DMS53 (cell line): ENCODE results near the gene CLK1.
"Not testable (repeated sequence)": the region's sequence is repeated elsewhere in the genome, so short reads cannot be mapped to it uniquely, and the experiment has no call there.

Source experiments
- DNase-seq: peaks from one replicate; lab custom pipeline; 2025; lab: John Stamatoyannopoulos, UW

CLK1 gene

GRCh38 chr2:200864176-200865034 lies at the start of gene CLK1:
TSS of gene CLK1 (minus strand) at chr2:200864658. CDS start at chr2:200861862, 2,796 bp downstream.
- peak; percentile 99 for DNase-seq

DNA sequence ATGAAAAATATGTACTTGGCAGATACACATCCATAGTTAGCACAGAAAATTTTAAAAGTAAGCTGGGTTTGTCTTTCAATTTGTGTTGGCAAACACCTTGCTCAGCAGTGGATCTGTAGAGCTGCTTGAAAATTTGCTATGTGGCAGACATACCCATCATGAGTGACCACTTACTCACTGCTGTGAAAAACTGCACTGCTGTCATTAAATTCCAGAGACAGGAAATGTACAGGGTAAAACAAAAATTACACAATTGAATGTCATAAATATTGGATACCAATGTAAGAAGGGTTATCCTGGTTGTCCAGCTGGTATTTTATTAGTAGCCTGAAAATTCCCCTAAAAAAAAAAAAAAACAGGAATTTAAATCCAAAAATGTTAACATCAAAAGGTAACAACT lies 49.2 kb upstream of the CLK1 start:
- DNase-seq = no peak

DNA sequence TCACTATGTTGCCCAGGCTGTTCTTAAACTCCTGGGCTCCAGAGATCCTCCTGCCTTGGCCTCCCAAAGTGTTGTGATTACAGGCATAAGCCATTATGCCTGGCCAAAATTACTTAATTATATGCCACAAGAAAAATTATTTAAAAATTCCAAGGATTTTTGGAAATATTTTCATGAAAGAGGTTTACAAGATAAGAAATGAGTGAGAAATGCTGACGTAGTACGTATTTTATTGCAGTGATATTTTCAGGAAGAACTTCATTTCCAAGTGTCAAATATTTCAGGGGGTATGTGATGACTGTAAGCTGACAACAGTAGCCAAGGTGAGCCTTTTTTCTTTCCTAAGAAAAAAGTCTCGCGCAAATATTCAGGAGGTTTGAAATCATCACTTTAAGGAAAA lies 45.5 kb upstream of the CLK1 start:
- no peak for DNase-seq

DNA sequence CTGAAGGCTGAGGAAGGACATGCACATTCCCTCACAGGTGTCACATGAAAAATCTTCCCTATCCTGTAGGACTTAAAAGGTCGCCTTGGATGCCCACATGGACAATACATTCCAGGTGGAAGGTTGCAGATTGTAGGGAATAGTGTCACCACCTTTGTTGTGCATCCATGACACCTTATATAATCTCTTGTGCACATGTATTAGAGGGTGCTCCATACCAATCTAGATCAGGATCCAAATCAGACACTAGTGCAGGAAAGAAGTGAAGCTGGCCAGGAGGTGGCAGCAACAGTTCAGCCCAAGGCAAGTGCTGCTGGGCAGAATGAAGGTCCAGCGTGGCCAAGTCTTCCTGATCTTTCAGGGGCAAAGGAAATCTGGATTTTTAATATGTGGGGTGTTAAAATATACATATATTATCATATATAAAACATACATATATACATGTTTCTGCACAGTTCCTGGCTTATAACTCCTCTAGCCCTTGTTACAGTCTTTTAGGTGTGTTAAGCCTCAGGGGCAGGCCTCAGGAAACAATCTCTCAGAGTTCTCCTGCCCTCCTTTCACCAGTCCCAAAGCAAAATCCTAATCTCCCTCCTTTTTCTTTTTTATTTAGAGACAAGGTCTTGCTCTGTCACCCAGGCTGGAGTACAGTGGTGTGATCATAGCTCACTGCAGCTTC lies 41.3 kb upstream of the CLK1 start:
- peak; percentile 87 for DNase-seq

DNA sequence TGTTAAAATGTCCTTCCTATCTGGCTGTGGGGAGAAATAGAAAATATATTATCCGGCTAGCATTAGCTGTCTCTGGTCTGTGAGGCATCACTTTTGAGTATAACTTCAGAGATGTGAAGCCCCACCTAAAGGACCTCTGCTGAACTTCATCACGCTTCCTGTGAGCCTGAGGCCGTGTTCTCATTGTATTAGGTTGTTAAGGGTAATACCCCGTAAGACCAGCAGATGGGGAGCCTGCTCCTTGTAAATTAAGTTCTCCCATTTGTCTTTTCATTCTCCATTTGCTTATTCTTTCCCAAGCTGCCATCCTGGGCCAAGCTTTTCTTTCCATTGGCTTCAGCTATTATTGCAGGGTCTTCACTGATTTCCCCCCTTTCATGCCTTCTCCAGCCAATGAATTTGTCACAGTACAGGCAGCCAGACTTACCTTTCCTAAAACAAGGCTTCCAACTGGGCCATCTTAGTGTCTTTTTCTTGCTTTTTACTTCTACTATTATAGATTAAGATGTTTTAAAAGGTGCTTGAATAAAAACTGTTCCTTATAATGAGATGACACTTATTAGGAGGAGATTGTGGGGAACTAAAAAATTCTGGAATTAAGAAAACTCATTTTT lies 37.1 kb upstream of the CLK1 start:
- peak; percentile 95 for DNase-seq

DNA sequence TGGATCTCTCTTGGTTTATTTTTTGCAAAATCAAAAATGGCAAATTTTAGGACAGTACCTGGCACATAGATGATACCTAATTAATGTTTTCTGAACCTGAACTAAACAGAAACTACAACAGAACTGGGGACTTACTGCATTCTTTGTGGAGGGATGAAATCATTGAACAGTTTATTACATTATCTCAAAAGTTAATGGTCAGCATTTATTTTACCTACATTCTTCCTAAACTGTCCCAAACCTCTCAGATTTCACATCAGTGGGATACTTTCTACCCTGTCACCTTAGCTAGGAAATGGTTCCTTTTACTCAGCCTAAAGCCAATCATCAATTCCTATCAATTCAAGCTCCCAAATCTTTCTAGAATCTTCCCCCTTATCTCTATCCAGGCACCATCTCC lies 35.0 kb upstream of the CLK1 start:
- no peak for DNase-seq

DNA sequence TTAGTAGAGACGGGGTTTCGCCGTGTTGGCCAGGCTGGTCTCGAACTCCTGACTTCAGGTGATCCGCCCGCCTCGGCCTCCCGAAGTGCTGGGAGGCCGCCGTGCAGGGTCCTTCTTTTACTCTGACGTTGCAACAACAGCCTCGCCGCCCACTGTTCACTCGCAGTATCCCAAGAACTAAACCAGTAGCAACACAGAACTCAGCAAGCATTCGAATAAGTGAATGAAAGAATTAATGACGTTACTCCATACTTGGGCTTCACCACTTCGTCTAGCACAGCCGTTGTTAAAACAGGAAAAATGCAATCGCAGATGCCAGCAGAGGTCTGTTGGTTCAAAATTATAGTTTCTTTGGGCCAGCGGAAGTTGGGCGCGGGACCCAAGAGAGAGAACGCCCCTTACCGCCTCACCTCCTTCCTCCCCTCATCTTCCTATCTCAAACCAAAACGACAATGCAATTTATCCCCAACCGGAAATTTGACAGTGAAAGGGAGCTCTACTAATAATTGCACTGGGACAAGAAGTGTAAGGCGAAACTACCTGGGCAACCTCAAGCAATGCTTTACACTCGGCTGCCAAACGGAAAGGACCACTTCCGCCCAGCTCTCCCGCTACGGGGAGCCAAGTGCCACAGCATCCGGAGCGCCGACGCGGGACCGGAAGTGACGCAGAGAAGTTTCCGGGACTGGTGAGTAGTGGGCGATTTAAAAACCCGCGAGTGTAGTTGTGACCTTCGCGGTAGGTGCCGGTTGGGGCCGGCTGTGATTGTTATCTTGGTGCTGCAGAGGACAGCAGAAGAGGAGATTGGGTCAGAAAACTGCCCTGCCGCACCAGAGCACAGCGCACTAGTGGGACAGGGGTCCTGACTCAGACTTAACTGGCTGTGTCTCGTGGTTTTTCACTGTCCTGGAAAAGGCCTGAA lies 24.5 kb upstream of the CLK1 start, which contains the start of the genes NIF3L1 and PPIL3:
Gene NIF3L1, plus strand, starts transcription at position 668 of the 922 bp plus-strand sequence. CDS start 2,573 bp downstream, outside the sequence.
Gene PPIL3, minus strand, starts transcription at position 374 of the 922 bp plus-strand sequence. CDS start 1,462 bp downstream, outside the sequence.
- peak; percentile 100 for DNase-seq

GRCh38 chr2:200881715-200882249 lies 17.3 kb upstream of the CLK1 start:
- DNase-seq = not testable (repeated sequence)

DNA sequence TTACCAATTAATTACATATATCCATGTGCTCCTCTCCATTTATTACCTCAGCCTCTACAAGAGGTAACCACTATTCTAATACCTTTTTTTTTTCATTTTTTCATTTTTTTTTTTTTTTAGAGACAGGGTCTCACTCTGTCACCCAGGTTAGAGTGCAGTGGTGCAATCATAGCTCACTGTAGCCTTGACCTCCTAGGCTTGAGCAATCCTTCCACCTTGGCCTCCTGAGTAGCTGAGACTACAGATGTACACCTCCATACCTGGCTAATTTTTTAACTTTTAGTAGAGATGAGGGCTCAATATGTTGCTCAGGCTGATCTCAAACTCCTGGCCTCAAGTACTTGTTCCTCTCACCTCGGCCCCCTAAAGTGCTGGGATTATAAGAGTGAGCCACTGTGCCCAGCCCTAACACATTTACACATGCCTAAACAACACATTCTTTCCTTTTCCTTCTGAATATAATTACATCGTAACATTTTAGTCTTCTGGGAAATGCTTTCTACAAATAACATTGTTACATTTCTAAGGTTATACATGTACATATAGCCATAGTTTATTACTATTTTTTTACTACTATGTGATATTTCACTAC lies 13.9 kb upstream of the CLK1 start:
- DNase-seq = no peak

DNA sequence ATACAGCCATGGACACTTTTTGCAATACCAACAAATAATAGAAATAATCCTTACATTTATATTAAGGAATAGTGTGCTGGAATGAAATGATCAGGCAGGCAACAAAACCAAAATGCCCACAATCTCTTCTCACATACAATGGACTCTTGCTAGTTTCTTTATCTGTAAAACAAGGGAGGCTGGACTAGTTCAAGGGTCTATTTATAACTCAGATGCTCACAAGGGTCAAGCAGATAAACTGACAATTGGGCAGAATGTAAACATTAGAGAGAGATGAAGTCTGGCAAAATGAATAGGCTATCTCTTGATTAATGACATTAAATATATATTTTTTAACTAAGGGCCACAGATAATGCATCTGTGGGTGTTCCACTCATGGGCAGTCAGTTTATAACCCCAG lies 13.0 kb upstream of the CLK1 start:
- DNase-seq = no peak

DNA sequence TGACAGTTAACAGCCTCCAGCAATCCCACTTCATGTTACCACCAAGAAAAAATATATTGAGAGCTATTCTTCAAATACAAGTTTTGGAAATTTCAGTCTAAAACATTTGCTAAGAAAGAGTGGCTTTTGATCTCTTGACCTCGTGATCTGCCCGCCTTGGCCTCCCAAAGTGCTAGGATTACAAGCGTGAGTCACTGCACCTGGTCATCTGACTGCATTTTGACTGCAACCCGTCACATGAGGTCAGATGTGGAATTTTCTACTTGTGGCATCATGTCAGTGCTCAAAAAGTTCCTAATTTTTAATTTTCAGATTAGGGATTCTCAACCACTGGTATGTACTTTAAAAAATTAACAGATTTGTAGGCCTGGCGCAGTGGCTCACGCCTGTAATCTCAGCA lies 9.1 kb upstream of the CLK1 start:
- no peak for DNase-seq

DNA sequence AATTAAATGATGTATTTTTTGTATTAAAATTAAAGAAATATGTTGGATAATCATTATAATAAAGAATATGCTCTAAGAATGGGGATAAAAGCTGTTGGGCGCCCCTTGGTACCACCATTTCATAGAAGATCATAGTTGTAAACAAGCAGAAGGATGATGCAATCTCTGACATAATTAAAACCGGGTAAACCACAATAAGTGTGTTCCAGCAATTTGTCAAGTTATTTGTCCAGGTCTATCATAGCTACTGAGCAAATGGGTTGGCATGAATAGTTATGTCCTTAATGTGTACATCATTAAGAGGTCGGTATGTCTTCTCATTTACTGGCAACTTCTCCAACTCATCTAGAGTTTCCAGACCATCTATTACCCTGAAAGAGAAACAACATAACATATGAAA lies 6.7 kb upstream of the CLK1 start:
- DNase-seq = no peak

DNA sequence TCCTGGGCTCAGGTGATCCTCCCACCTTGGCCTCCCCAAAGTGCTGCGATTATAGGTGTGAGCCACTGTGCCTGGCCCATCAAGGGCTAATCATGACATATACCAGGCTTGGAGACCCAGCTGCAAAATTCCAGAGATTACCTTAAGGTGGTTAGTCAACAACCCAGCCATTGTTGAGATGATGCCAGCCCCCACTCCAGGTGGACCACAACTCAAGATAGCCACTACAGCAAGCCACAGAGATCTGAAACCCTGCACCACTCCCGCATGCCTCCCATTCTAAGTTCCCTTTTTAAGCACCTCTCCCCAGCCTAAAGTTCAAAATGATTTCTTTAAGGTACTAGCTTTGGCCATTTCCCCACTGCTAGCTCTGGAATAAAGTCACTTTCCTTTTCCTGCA lies 4.6 kb upstream of the CLK1 start:
- DNase-seq = no peak

DNA sequence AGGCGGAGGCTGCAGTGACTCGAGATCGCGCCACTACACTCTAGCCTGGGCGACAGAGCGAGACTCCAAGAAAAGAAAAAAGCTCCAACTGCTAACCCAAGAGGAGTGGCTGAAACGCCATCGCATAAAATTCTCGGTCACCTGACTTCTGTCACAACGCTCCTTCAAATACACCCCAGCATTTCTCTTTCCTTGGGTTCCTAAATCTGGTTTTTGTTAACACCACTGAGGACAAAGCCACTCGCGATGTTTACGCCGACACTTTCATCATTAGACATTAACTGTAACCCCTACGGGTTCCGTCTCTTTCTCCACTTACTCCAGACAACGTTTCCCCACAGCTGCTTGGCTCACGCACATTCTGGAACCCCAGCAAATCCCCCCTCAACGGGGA lies 679 bp downstream of the CLK1 start:
- DNase-seq = peak; percentile 69

DNA sequence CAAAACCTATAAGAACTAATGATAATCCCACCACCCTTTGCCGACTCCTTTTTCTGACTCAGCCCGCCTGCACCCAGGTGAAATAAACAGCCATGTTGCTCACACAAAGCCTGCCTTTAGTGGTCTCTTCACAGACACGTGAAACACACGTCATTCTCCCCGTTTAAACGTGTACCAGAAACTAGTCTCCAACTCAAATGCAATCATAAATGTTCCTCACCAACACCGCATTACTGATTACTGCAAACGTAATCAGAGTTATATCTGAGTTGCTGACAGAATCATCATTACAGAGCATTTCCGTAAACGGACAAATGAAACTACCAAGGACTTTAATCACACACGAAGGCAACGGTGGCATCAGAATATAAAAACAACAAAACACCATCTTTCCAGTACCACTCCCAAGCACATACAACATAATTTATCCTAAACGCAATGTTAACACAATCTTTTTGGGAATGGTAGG lies 1.9 kb downstream of the CLK1 start:
- DNase-seq = peak; percentile 64

GRCh38 chr2:200861617-200862155 lies 2.8 kb downstream of the CLK1 start:
- DNase-seq = no peak

GRCh38 chr2:200860092-200860795 lies 4.2 kb downstream of the CLK1 start:
- no peak for DNase-seq

DNA sequence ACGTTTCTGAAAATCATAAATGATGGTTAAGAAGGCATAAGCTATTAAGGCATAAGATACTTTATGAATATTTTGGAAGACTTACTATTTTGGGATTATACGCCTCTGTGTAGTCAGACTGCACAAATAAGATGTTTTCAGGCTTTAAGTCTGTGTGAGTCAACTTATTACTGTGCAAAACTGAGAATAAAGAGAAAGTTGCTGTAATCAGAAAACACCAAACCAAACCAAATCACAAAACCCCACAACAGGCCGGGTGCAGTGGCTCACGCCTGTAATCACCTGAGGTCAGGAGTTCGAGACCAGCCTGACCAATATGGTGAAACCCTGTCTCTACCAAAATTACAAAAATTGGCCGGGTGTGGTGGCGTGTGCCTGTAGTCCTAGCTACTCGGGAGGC lies 7.7 kb downstream of the CLK1 start:
- no peak for DNase-seq

DNA sequence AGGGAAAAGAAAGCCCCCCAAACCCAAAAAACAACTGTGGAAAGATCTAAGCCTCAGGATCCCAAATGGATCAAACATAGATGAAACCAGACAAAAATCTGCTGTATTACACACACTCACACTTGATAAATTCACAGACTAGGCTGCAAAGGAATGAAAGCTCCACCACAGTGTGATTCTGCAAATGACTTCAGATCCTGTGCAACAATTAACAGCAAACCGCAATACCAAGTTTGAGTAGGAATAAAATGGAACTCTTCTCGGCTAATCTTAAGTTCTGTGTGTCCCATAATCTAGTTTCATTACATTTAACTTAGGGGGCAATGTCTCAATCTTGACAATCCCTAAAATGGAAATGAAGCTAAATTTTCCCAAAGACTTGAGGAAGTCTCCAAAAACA lies 11.9 kb downstream of the CLK1 start:
- DNase-seq = no peak
